Brain microvascular endothelial cell (primary cell): ENCODE results near the gene SLC39A13.
A peak's percentile ranks its signal among the peaks of the same experiment; 100 is the strongest.

Source experiments
- DNase-seq: peaks from one replicate; pipeline ENCODE4 v3.0.0-alpha.2; 2020
- H3K27ac ChIP-seq: fragments of 250-450 bp; sonication (Bioruptor Pico); 2 replicates; pipeline ENCODE4 v1.5.1; 2020; ENCODE audit warnings: mild to moderate bottlenecking, moderate library complexity
- H3K27me3 ChIP-seq: fragments of 250-450 bp; sonication (Bioruptor Pico); replicated peaks from 2 replicates; pipeline ENCODE4 v1.5.1; 2020; ENCODE audit warnings: mild to moderate bottlenecking
- H3K36me3 ChIP-seq: fragments of 250-450 bp; sonication (Bioruptor Pico); replicated peaks from 2 replicates; pipeline ENCODE4 v1.5.1; 2020; ENCODE audit warnings: mild to moderate bottlenecking
- H3K4me3 ChIP-seq: 2 replicates; pipeline ENCODE4 v1.5.1; 2011; ENCODE audit warnings: low read depth, mild to moderate bottlenecking, control low read depth, low read length, moderate library complexity
- in situ Hi-C: cut with HindIII; loops from 2 replicates; pipeline ENCODE4 v1.10.0; 2017; ENCODE audit warnings: low sequenced_read_pairs, low pct_ligation_motif_present
- TF ChIP-seq, protein P1 (sequence below): IDR thresholded peaks from 2 replicates; pipeline ENCODE4 v1.5.1; 2011; ENCODE audit warnings: low read depth, mild to moderate bottlenecking, moderate library complexity, low read length, control low read depth, inconsistent platforms; ENCODE audit errors: missing control alignments

Gene SLC39A13

DNA sequence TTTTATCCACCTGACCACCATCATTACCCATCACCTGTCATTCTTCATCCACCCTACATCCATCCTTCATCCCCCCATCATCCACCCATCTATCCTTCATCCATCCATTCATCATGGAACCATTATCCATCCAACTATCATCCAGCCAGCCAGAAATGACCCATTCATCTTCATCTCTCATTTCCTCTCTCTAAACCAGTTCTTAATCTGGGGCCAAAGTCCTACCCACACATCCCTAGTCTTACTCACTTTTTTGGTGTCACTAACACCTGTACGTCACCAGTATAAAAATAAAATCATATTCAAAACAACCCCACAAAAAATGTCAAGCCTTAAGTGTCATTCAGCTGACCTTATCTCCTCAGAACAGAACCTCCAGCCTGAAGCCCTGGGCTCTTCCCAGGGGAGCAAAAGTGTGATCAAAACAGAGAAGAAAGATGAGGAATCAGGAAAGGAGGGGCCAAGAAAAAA is 42.3 kb upstream of the SLC39A13 start:
- DNase-seq: no peak
- H3K27me3 ChIP-seq: no peaks in the 10 kb centered on the region
- no peak overlapping the region for H3K27ac ChIP-seq
- no peak overlapping the region for H3K4me3 ChIP-seq
- in situ Hi-C loops: no loop called here
- H3K36me3 ChIP-seq: no peaks in the 10 kb centered on the region
- TF ChIP-seq, protein P1, sequence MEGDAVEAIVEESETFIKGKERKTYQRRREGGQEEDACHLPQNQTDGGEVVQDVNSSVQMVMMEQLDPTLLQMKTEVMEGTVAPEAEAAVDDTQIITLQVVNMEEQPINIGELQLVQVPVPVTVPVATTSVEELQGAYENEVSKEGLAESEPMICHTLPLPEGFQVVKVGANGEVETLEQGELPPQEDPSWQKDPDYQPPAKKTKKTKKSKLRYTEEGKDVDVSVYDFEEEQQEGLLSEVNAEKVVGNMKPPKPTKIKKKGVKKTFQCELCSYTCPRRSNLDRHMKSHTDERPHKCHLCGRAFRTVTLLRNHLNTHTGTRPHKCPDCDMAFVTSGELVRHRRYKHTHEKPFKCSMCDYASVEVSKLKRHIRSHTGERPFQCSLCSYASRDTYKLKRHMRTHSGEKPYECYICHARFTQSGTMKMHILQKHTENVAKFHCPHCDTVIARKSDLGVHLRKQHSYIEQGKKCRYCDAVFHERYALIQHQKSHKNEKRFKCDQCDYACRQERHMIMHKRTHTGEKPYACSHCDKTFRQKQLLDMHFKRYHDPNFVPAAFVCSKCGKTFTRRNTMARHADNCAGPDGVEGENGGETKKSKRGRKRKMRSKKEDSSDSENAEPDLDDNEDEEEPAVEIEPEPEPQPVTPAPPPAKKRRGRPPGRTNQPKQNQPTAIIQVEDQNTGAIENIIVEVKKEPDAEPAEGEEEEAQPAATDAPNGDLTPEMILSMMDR: no peak

DNA sequence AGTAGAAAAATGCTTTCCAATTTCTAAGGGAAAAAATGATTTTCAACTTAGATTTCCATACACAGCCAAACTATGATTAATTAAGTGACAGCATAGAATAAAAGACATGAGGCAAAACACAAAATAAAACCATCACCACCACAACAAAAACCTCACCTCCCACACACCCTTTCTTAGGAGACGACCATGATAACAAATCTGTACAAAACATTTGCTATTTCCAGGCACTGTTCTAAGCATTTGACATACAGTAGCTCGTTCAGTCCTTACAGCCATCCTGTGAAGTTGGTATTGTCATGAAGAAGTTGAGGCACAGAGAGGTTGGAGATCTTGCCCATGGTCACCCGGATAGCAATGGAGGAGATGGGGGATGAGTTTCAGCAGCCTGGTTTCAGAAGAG is 38.7 kb upstream of the SLC39A13 start:
- TF ChIP-seq, protein P1: no peak
- Histone ChIP-seq H3K27me3 (no peaks in the 10 kb centered on the region), H3K36me3 (no peaks in the 10 kb centered on the region), H3K27ac (no peak overlapping the region), H3K4me3 (no peak overlapping the region)
- in situ Hi-C loops: no loop called here
- no peak for DNase-seq

DNA sequence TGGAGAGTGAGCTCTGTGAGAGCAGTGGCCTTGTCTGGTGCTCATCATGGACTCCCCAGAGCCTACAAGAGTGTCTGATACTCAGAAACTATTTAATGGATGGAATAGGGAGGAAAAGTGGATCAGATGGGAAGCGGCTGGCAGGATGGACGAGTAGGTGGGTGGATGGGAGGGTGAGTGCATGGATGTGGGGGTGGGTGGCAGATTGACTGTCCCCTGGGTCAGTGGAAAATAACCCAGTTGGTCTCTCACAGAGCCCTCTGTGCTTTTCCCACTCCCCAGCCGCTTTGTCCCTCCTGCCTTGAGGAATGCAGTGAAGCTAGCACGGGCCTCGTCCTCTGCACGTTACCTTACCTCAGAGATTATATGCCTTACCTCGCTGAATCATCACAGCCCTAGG is 36.0 kb upstream of the SLC39A13 start:
- no peak for DNase-seq
- H3K4me3 ChIP-seq: no peak overlapping the region
- H3K36me3 ChIP-seq: no peaks in the 10 kb centered on the region
- H3K27me3 ChIP-seq: no peaks in the 10 kb centered on the region
- in situ Hi-C loops: no loop called here
- no peak overlapping the region for H3K27ac ChIP-seq
- TF ChIP-seq, protein P1: no peak

DNA sequence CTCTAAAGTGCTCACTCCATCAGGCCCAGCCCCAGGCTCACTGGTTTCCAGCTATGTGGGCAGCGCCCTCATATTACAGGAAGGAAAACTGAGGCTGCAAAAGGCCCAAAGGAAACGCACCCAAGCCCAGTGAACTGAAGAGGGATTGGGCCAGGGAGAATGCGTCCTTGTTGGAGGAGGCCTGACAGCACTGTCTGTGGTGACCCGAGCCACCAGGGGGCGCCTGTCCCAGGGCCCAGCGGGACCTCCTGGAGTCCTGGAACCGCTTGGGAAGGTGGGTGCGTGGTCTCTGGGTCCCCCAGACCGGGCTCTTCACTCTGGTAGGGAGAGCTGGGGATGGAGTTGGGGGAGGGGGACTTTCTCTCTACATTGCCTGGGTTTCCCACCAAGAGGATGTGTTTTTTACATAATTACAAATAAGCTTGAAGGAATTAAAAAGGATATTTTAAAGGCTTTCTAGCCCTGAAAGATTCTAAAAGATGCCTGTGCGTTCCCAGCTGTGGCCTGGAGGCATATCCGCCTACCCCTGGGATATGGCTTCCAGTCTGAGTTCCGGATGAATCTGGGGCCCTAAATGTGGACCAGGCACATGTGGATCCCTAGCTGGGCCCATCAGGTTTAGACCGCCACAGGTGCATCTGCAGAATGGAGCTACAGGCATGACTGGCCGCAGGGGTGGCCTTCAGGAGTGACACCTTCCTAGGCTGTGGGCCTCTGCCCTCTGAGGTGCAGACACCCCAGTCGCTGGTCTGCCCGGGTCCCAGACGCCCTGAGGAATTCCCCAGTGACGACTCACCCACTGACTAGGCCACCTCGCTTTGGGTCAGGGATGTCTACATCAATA is 34.3 kb upstream of the SLC39A13 start:
- TF ChIP-seq, protein P1: peak; percentile 98
- in situ Hi-C loops: no loop called here
- Histone ChIP-seq H3K27me3 (no peaks in the 10 kb centered on the region), H3K4me3 (no peak overlapping the region), H3K27ac (no peak overlapping the region), H3K36me3 (no peaks in the 10 kb centered on the region)
- DNase-seq: peak; percentile 64

DNA sequence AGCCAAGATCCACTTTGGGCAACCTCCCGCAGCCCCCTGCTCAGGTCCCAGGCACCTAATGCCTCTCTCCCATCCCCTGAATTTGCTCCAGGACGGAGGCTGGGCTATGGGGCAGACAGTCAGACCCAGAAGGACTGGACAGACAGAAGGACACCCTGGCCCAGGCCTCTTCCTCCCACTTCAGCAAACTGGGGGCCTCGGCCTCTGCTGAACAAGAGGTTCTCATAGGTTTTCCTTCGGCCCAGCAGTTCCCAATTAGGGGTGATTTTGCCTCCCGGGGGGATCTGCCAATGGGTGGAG is 33.7 kb upstream of the SLC39A13 start:
- no peaks in the 10 kb centered on the region for H3K27me3 ChIP-seq
- DNase-seq: no peak
- no peak overlapping the region for H3K27ac ChIP-seq
- H3K4me3 ChIP-seq: no peak overlapping the region
- in situ Hi-C loops: no loop called here
- TF ChIP-seq, protein P1: no peak
- H3K36me3 ChIP-seq: no peaks in the 10 kb centered on the region

DNA sequence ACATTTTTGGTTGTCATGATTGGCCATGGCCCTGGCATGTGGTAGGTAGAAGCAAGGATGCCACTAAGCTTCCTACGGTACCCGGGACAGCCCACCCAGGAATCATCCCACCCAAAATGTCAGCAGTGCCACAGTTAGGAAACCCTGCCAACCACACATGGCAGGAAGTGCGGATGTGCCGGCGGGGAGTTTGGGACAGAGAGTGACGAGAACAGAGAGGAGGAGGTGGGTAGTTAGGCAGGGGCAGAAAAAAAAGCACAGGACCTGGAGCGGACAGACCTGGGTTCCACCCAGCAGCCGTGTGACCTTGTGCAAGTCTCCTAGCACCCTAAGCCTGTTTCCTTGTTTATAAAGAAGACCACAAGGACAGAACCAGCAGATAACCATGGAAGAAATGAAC is 33.4 kb upstream of the SLC39A13 start:
- no peaks in the 10 kb centered on the region for H3K36me3 ChIP-seq
- in situ Hi-C loops: no loop called here
- H3K4me3 ChIP-seq: no peak overlapping the region
- TF ChIP-seq, protein P1: no peak
- H3K27ac ChIP-seq: no peak overlapping the region
- H3K27me3 ChIP-seq: no peaks in the 10 kb centered on the region
- no peak for DNase-seq
